B cell (primary cell): ENCODE data around the gene WFDC8. TPM values are rescaled to one million over a fixed set of nuclear protein-coding genes. Genes with fewer than 3 reads are reported as not detected.

Experiments used
- ATAC-seq: fragments of 200-7000 bp; cut with Tn5 transposase; one replicate; pipeline ENCODE4 v1.10.0; 2021; ENCODE audit warnings: low read depth, mild to moderate bottlenecking, moderate number of reproducible peaks, moderate library complexity
- CTCF ChIA-PET: fragments of 350-600 bp; sonication (Branson Sonifier 250); formaldehyde crosslinking; loops from one replicate; lab custom pipeline; 2021; ENCODE audit warnings: antibody characterized with exemption, inconsistent platforms; lab: Charles Lee
- POLR2A ChIA-PET: fragments of 350-600 bp; sonication (Branson Sonifier 250); formaldehyde crosslinking; loops from one replicate; lab custom pipeline; 2021; ENCODE audit warnings: antibody characterized with exemption; lab: Charles Lee
- DNase-seq: peaks from one replicate; pipeline ENCODE4 v3.0.0; 2013
- H2AFZ ChIP-seq: 2 replicates; pipeline ENCODE4 v1.6.1; 2012; ENCODE audit warnings: mild to moderate bottlenecking, low read depth, low read length; ENCODE audit not compliant: insufficient read depth, poor library complexity, severe bottlenecking
- H3K27ac ChIP-seq, 2 donors: 1 replicate in 1 of 2; 2 replicates in 1 of 2; pipeline ENCODE4 v1.5.1; 2012 to 2013; ENCODE audit warnings: low read length in 2 of 2, mild to moderate bottlenecking in 2 of 2, moderate library complexity in 1 of 2
- H3K27me3 ChIP-seq, 4 experiments: fragments of 200-600 bp in 1 of 4; sonication (generic) in 1 of 4; replicated peaks in 1 of 4; 1 replicate in 2 of 4; 2 replicates in 2 of 4; pipeline versions ENCODE4 v1.6.1 to v1.7.0; 2013 to 2016; ENCODE audit warnings: low read length in 3 of 4, mild to moderate bottlenecking in 2 of 4, mixed read lengths in 1 of 4, moderate library complexity in 1 of 4; ENCODE audit not compliant: insufficient read depth in 4 of 4, control insufficient read depth in 3 of 4; ENCODE audit errors: control extremely low read depth in 1 of 4
- H3K36me3 ChIP-seq, 2 experiments: replicated peaks in 1 of 2; 1 replicate in 1 of 2; 2 replicates in 1 of 2; pipeline versions ENCODE4 v1.6.1 to v1.7.1; 2013; ENCODE audit warnings: low read length in 1 of 2; ENCODE audit not compliant: insufficient read depth in 2 of 2, control insufficient read depth in 1 of 2; ENCODE audit errors: control extremely low read depth in 1 of 2, extremely low read depth in 1 of 2
- H3K4me1 ChIP-seq, 2 donors: fragments of 200-600 bp in 1 of 2; sonication (generic) in 1 of 2; 1 replicate in 1 of 2; 2 replicates in 1 of 2; pipeline versions ENCODE4 v1.5.1 to v1.6.1; 2013 to 2017; ENCODE audit warnings: low read length in 2 of 2; ENCODE audit not compliant: control insufficient read depth in 2 of 2, insufficient read depth in 2 of 2
- H3K4me2 ChIP-seq: replicated peaks from 2 replicates; pipeline ENCODE3; 2012; ENCODE audit warnings: mild to moderate bottlenecking, low read depth, low read length; ENCODE audit not compliant: poor library complexity, severe bottlenecking
- H3K4me3 ChIP-seq, 5 experiments: fragments of 200-600 bp in 1 of 5; sonication (generic) in 1 of 5; 1 replicate in 3 of 5; 2 replicates in 2 of 5; pipeline versions ENCODE4 v1.5.1 to v1.7.0; 2011 to 2016; ENCODE audit warnings: low read length in 4 of 5, mild to moderate bottlenecking in 4 of 5, low read depth in 2 of 5, control low read depth in 1 of 5, moderate library complexity in 1 of 5; ENCODE audit not compliant: insufficient read depth in 1 of 5; ENCODE audit errors: control extremely low read depth in 1 of 5, extremely low read depth in 1 of 5
- H3K79me2 ChIP-seq: fragments of 200-600 bp; sonication (generic); one replicate; pipeline ENCODE4 v1.6.0; 2016; ENCODE audit warnings: low read length; ENCODE audit not compliant: control insufficient read depth, insufficient read depth
- H3K9ac ChIP-seq: fragments of 200-600 bp; sonication (generic); 2 replicates; pipeline ENCODE4 v1.6.1; 2017; ENCODE audit warnings: mild to moderate bottlenecking, low read length, moderate library complexity
- H3K9me3 ChIP-seq, 3 donors: one replicate each; pipeline versions ENCODE4 v1.6.1 to v1.7.1; 2013; ENCODE audit warnings: low read length in 2 of 3; ENCODE audit not compliant: control insufficient read depth in 2 of 3, insufficient read depth in 1 of 3; ENCODE audit errors: control extremely low read depth in 1 of 3
- H4K20me1 ChIP-seq: 2 replicates; pipeline ENCODE4 v1.6.0; 2012; ENCODE audit warnings: mild to moderate bottlenecking, low read length; ENCODE audit not compliant: insufficient read depth, control insufficient read depth, poor library complexity, severe bottlenecking
- H3K27ac Mint-ChIP-seq: one replicate; pipeline ENCODE4 v1.8.0; 2021; ENCODE audit warnings: mixed read lengths
- H3K27me3 Mint-ChIP-seq: one replicate; pipeline ENCODE4 v1.8.0; 2021; ENCODE audit warnings: mixed read lengths
- H3K4me1 Mint-ChIP-seq: one replicate; pipeline ENCODE4 v1.8.0; 2021; ENCODE audit warnings: mixed read lengths
- H3K4me3 Mint-ChIP-seq: one replicate; pipeline ENCODE4 v1.8.0; 2021; ENCODE audit warnings: mixed read lengths
- H3K9me3 Mint-ChIP-seq: one replicate; pipeline ENCODE4 v1.8.0; 2022; ENCODE audit warnings: mixed read lengths; ENCODE audit not compliant: insufficient read depth
- EZH2 ChIP-seq: IDR thresholded peaks from 2 replicates; pipeline ENCODE4 v1.6.1; 2012; ENCODE audit warnings: borderline replicate concordance, low read depth, mild to moderate bottlenecking, moderate library complexity, low read length; ENCODE audit not compliant: insufficient read depth, poor library complexity, severe bottlenecking
- WGBS: methylation state at CpG from one replicate; pipeline ENCODE4 v1.1.5; 2013; ENCODE audit warnings: missing lambda C conversion rate; ENCODE audit not compliant: insufficient coverage; 5-methylcytosine and 5-hydroxymethylcytosine counted together
- intact Hi-C: fragments of 100-400 bp; cut with micrococcal nuclease; formaldehyde crosslinking; loops from one replicate; pipeline ENCODE4 v1.10.0; 2022
- polyA plus RNA-seq: library from polyadenylated mRNA; depleted of rRNA; stranded (reverse); fragments of >200 nt; gene quantifications from 2 replicates; pipeline ENCODE4 v1.2.3, GENCODE V29; 2012
- total RNA-seq, 2 donors: library from RNA; stranded (reverse); fragments of 120-200 nt in 1 of 2; gene quantifications; 1 replicate in 1 of 2; 2 replicates in 1 of 2; pipeline versions ENCODE4 v1.2.3 to v1.2.4, GENCODE V29; 2013 to 2022
- TF ChIP-seq, protein P1 (sequence below): fragments of 200-600 bp; IDR thresholded peaks from one replicate; pipeline ENCODE4 v1.8.0; 2022; ENCODE audit warnings: antibody characterized with exemption, mild to moderate bottlenecking

Gene WFDC8
- total and polyA plus RNA-seq, 2 donors (not counting 1 experiment from before 2014, with no cell fraction given): not detected

DNA sequence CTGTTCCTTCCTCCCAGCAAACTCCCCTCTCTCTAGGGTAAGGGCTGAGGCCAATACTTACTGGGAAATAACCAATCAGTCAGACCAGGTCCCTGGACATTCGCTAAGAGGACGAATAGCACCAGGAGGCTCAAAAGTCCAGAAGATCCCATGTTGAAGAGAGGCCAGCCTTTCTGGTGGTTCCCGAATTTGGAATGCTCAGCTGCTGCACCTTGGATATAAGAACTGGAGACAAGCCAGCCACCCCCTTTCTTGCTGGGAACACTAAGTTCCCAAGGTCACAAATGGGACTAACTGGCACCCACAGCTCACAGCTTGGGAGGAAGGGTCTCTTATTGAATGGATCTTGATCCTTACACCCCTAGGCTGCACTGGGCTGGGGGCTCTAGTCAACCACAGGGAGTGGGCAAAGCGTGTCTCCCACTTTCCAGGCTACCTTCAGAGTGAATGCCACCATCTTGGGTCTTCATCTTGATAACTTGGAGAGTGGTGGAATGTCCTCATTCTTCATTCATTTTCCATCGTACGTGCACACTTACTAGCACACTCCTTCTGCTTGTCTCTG lies 31.8 kb downstream of the WFDC8 start, which contains the start of gene EPPIN:
TSS of gene EPPIN (minus strand) at position 196 of the 565 bp plus-strand sequence. CDS start at position 152, 44 bp downstream.
- Mint-ChIP-seq H3K4me3 (no peak within 1 kb of the TSS), H3K9me3 (peaks cover 9% of the 10 kb centered on the region), H3K27ac (no peak within 1 kb of the TSS), H3K4me1 (no peaks in the 10 kb centered on the region), H3K27me3 (peaks cover 65% of the 10 kb centered on the region)
- H3K27ac ChIP-seq: no peak within 1 kb of the TSS
- H3K9me3 ChIP-seq: peaks cover 0 to 3% (median 1%) of the 10 kb centered on the region in 3 donors
- ChIA-PET CTCF (no interaction called here), POLR2A (no interaction called here)
- no peaks in the 10 kb centered on the region for H3K79me2 ChIP-seq
- H3K27me3 ChIP-seq: peaks cover 0 to 5% (median 3%) of the 10 kb centered on the region in 4 experiments
- no peaks in the 10 kb centered on the region for H4K20me1 ChIP-seq
- TF ChIP-seq EZH2: no peak
- TF ChIP-seq, protein P1, sequence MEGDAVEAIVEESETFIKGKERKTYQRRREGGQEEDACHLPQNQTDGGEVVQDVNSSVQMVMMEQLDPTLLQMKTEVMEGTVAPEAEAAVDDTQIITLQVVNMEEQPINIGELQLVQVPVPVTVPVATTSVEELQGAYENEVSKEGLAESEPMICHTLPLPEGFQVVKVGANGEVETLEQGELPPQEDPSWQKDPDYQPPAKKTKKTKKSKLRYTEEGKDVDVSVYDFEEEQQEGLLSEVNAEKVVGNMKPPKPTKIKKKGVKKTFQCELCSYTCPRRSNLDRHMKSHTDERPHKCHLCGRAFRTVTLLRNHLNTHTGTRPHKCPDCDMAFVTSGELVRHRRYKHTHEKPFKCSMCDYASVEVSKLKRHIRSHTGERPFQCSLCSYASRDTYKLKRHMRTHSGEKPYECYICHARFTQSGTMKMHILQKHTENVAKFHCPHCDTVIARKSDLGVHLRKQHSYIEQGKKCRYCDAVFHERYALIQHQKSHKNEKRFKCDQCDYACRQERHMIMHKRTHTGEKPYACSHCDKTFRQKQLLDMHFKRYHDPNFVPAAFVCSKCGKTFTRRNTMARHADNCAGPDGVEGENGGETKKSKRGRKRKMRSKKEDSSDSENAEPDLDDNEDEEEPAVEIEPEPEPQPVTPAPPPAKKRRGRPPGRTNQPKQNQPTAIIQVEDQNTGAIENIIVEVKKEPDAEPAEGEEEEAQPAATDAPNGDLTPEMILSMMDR: no peak
- H2AFZ ChIP-seq: no peak within 1 kb of the TSS
- H3K9ac ChIP-seq: no peak within 1 kb of the TSS
- DNase-seq (no peak), ATAC-seq (no peak)
- intact Hi-C loops: loop anchor here (2.0 kb wide), 1 partner anchor 224 kb away; no protein-coding TSS in a partner anchor
- no peaks in the 10 kb centered on the region for H3K4me1 ChIP-seq
- H3K36me3 ChIP-seq: no peaks in the 10 kb centered on the region
- H3K4me3 ChIP-seq: no peak within 1 kb of the TSS
- WGBS: 87% methylated on average over 4 of the region's 6 CpGs
- H3K4me2 ChIP-seq: no peak within 1 kb of the TSS

DNA sequence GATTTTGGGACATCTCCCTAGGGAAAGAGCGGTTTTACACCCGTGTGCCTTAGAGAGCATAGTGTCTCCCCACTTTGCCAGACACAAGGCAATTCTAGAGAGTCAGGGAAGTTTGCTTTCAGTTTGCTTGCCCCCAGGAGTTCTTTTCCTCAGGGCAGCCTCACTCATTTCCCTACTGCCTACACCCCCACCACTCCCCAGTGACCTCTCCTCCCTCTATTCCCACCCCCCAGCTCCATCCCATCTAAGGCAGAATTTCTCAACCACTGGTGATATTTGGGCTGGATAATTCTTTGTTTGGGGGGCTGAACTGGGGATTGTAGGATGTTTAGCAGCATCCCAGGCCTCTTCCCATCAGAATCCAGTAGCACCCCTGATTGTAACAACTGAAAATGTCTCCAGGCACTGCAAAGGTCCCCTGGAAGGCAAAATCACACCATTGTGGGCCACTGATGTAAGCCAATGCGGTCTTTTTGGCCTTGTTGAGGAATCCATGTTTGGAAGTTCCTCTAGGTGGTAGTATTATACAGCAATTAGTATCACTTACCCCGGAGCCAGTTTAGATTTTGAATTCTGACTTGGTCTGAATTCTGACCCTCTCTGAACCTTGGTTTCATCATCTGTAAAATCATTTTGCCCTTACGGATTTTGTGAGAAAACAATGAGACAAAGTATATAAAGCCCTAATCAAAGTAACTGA lies 33.2 kb downstream of the WFDC8 start:
- Histone ChIP-seq H3K4me3 (no peak overlapping the region), H3K9me3 (no peaks in the 10 kb centered on the region), H4K20me1 (no peaks in the 10 kb centered on the region), H3K36me3 (no peaks in the 10 kb centered on the region), H3K27me3 (peaks cover 0 to 5% (median 3%) of the 10 kb centered on the region in 4 experiments), H2AFZ (no peak overlapping the region), H3K79me2 (no peaks in the 10 kb centered on the region), H3K4me2 (no peak overlapping the region), H3K9ac (no peak overlapping the region), H3K27ac (no peak overlapping the region), H3K4me1 (no peaks in the 10 kb centered on the region)
- Mint-ChIP-seq H3K27ac (no peak overlapping the region), H3K4me1 (no peaks in the 10 kb centered on the region), H3K27me3 (peaks cover 74% of the 10 kb centered on the region), H3K4me3 (no peak overlapping the region), H3K9me3 (peaks cover 9% of the 10 kb centered on the region)
- DNase-seq (no peak), ATAC-seq (no peak)
- 0% methylated on average over 1 of the region's 5 CpGs for WGBS
- TF ChIP-seq, protein P1: no peak
- no peak for TF ChIP-seq EZH2
- ChIA-PET CTCF (no interaction called here), POLR2A (no interaction called here)
- intact Hi-C loops: loop anchor here (2.0 kb wide), 1 partner anchor 225 kb away; no protein-coding TSS in a partner anchor
